ENCODE measurements around the gene PPP1R37. TPM values are rescaled to one million over a fixed set of nuclear protein-coding genes. Genes with fewer than 3 reads are reported as not detected.

Gene PPP1R37
- total and polyA plus RNA-seq, 2 of the 8 experiments (the other 6 are each of a cell fraction or from before 2014, with no cell fraction given), result 14.6 to 25.7 TPM

GRCh38 chr19:45057444-45057843 is 35.5 kb upstream of the PPP1R37 start (continued):
- TF ChIP-seq CEBPB (IDR thresholded peaks at IDR 0.05; ENCODE audit: low read depth, low read length), result no peak
- no peak for TF ChIP-seq TBP (IDR thresholded peaks at IDR 0.05; ENCODE audit: low read depth, low read length)
